Measurements from ENCODE around the gene TTLL5.

Gene TTLL5

GRCh38 chr14:75660630-75661498, at the start of gene TTLL5, which contains the start of gene ERG28:
TSS of gene TTLL5 (plus strand) at chr14:75661246. CDS start at chr14:75663150, 1,904 bp downstream.
TSS of gene ERG28 (minus strand) at chr14:75660876. CDS start at chr14:75657502, 3,374 bp downstream.
- peak; percentile 74 for FAIRE-seq

- no peak for FAIRE-seq
Observed at GRCh38 chr14:75612157-75612556, 48.9 kb upstream of the TTLL5 start.

- FAIRE-seq: no peak
Observed at GRCh38 chr14:75614179-75614578, 46.9 kb upstream of the TTLL5 start.

GRCh38 chr14:75615200-75615599, 45.8 kb upstream of the TTLL5 start:
- FAIRE-seq: no peak

- no peak for FAIRE-seq
Observed at GRCh38 chr14:75619548-75619947, 41.5 kb upstream of the TTLL5 start.

- no peak for FAIRE-seq
Observed at GRCh38 chr14:75625034-75625433, 36.0 kb upstream of the TTLL5 start.

GRCh38 chr14:75626396-75626795, 34.6 kb upstream of the TTLL5 start:
- FAIRE-seq: no peak

- FAIRE-seq: no peak
Observed at GRCh38 chr14:75626863-75627262, 34.2 kb upstream of the TTLL5 start.

GRCh38 chr14:75627406-75627805, 33.6 kb upstream of the TTLL5 start:
- no peak for FAIRE-seq

- no peak for FAIRE-seq
Observed at GRCh38 chr14:75628816-75629215, 32.2 kb upstream of the TTLL5 start.

- FAIRE-seq: no peak
Observed at GRCh38 chr14:75630695-75631452, 30.2 kb upstream of the TTLL5 start.

GRCh38 chr14:75631453-75631831, 29.6 kb upstream of the TTLL5 start:
- FAIRE-seq: no peak

GRCh38 chr14:75634848-75635247, 26.2 kb upstream of the TTLL5 start:
- FAIRE-seq: no peak

- no peak for FAIRE-seq
Observed at GRCh38 chr14:75636100-75636692, 24.9 kb upstream of the TTLL5 start.

GRCh38 chr14:75640876-75641275, 20.2 kb upstream of the TTLL5 start:
- FAIRE-seq: no peak

GRCh38 chr14:75643985-75644384, 17.1 kb upstream of the TTLL5 start:
- FAIRE-seq: no peak

- FAIRE-seq: no peak
Observed at GRCh38 chr14:75645056-75645455, 16.0 kb upstream of the TTLL5 start.

GRCh38 chr14:75646762-75647161, 14.3 kb upstream of the TTLL5 start:
- no peak for FAIRE-seq

GRCh38 chr14:75647640-75648039, 13.4 kb upstream of the TTLL5 start:
- FAIRE-seq: no peak

- no peak for FAIRE-seq
Observed at GRCh38 chr14:75648066-75648838, 12.8 kb upstream of the TTLL5 start.

- no peak for FAIRE-seq
Observed at GRCh38 chr14:75649337-75649736, 11.7 kb upstream of the TTLL5 start.

- no peak for FAIRE-seq
Observed at GRCh38 chr14:75649773-75650172, 11.3 kb upstream of the TTLL5 start.

Data from colon (tissue), 2 donors.